Erythroblast (primary cell): ENCODE data around the gene SPACA9.

Source experiments
- GATA1 ChIP-seq: IDR thresholded peaks from 2 replicates; pipeline ENCODE4 v1.6.1; 2011; ENCODE audit warnings: low read depth, mild to moderate bottlenecking, control low read depth, low read length, moderate library complexity
- POLR2A ChIP-seq: IDR thresholded peaks from 2 replicates; pipeline ENCODE4 v1.6.1; 2011; ENCODE audit warnings: mild to moderate bottlenecking, low read length

- TF ChIP-seq POLR2A (no peak), GATA1 (no peak)
These were observed 19.9 kb upstream of the SPACA9 start for GRCh38 chr9:132858751-132859150.
